Measurements from ENCODE around the gene CYP4F8.

Gene CYP4F8

GRCh38 chr19:15616627-15617270 lies 1.7 kb downstream of the CYP4F8 start:
- H3K27ac ChIP-seq (ENCODE audit: low read depth, low read length) = no peak overlapping the region
- no peak overlapping the region for H2AFZ ChIP-seq (ENCODE audit: low read length, unreplicated experiment)
- no peaks in the 10 kb centered on the region; the same call in 1 of the 2 replicates for H3K27me3 ChIP-seq (ENCODE audit: insufficient read depth, low read length)
- no peaks in the 10 kb centered on the region for H3K79me2 ChIP-seq (ENCODE audit: control insufficient read depth, insufficient read depth, low read length, unreplicated experiment)
- no peak overlapping the region for H3K4me3 ChIP-seq (ENCODE audit: low read depth, low read length)
- H3K4me1 ChIP-seq (ENCODE audit: control insufficient read depth, insufficient read depth, low read length, unreplicated experiment) = no peaks in the 10 kb centered on the region
- no peaks in the 10 kb centered on the region for H3K36me3 ChIP-seq (ENCODE audit: insufficient read depth, low read length)

- Histone ChIP-seq H3K4me1 (ENCODE audit: control insufficient read depth, insufficient read depth, low read length, unreplicated experiment) (no peaks in the 10 kb centered on the region), H3K27me3 (ENCODE audit: insufficient read depth, low read length) (no peaks in the 10 kb centered on the region), H3K27ac (ENCODE audit: low read depth, low read length) (no peak overlapping the region), H3K36me3 (ENCODE audit: insufficient read depth, low read length) (no peaks in the 10 kb centered on the region), H3K79me2 (ENCODE audit: control insufficient read depth, insufficient read depth, low read length, unreplicated experiment) (no peaks in the 10 kb centered on the region), H2AFZ (ENCODE audit: low read length, unreplicated experiment) (no peak overlapping the region), H3K4me3 (ENCODE audit: low read depth, low read length) (no peak overlapping the region)
Measured at GRCh38 chr19:15618321-15618720, 3.3 kb downstream of the CYP4F8 start.

- Histone ChIP-seq H3K4me1 (ENCODE audit: control insufficient read depth, insufficient read depth, low read length, unreplicated experiment) (no peaks in the 10 kb centered on the region), H3K36me3 (ENCODE audit: insufficient read depth, low read length) (no peaks in the 10 kb centered on the region), H2AFZ (ENCODE audit: low read length, unreplicated experiment) (no peak overlapping the region), H3K27me3 (ENCODE audit: insufficient read depth, low read length) (0 out of 2 replicates have a peak, but pooled peaks cover 3% of the 10 kb centered on the region), H3K27ac (ENCODE audit: low read depth, low read length) (no peak overlapping the region), H3K4me3 (ENCODE audit: low read depth, low read length) (no peak overlapping the region), H3K79me2 (ENCODE audit: control insufficient read depth, insufficient read depth, low read length, unreplicated experiment) (no peaks in the 10 kb centered on the region)
Measured at GRCh38 chr19:15621801-15622200, 6.8 kb downstream of the CYP4F8 start.

DNA sequence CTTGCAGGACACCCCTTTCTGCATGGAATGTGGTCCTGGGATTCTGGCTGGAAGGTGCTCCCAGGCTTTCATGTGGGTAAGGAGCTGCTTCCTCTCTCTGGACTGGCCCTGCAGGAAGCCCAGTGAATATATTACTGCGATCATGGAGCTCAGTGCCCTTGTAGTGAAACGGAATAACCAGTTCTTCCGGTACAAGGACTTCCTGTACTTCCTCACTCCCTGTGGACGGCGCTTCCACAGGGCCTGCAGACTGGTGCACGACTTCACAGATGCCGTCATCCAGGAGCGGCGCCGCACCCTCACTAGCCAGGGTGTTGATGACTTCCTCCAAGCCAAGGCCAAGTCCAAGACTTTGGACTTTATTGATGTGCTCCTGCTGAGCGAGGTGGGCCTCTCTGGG lies 8.0 kb downstream of the CYP4F8 start:
- Histone ChIP-seq H3K27ac (ENCODE audit: low read depth, low read length) (no peak overlapping the region), H3K27me3 (ENCODE audit: insufficient read depth, low read length) (0 out of 2 replicates have a peak, but pooled peaks cover 3% of the 10 kb centered on the region), H2AFZ (ENCODE audit: low read length, unreplicated experiment) (no peak overlapping the region), H3K4me1 (ENCODE audit: control insufficient read depth, insufficient read depth, low read length, unreplicated experiment) (no peaks in the 10 kb centered on the region), H3K4me3 (ENCODE audit: low read depth, low read length) (no peak overlapping the region), H3K79me2 (ENCODE audit: control insufficient read depth, insufficient read depth, low read length, unreplicated experiment) (no peaks in the 10 kb centered on the region), H3K36me3 (ENCODE audit: insufficient read depth, low read length) (no peaks in the 10 kb centered on the region)

DNA sequence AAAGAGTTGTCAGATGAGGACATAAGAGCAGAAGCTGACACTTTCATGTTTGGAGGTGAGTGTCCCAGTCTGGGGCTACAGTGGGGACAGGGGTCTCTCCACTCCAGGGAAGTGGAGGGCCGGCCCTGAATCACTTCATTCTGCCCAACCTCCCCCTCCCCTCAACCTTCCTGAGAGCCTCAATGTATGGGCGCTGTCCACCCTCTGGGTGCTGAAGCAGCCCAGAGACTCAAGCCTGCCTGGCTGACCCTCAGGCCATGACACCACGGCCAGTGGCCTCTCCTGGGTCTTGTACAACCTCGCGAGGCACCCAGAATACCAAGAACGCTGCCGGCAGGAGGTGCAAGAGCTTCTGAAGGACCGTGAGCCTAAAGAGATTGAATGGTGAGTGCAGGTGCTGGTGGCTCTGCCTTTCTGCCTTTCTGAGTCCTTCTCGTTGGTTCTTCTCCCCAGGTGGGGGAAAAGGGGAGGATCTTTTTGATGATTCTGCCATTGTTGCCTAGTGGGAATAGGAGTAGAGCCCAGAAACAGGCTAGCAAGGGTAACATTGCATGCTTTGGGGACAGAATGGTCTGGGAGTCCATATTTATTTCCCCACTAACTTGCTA lies 8.8 kb downstream of the CYP4F8 start:
- Histone ChIP-seq H3K4me3 (ENCODE audit: low read depth, low read length) (no peak overlapping the region), H3K79me2 (ENCODE audit: control insufficient read depth, insufficient read depth, low read length, unreplicated experiment) (no peaks in the 10 kb centered on the region), H2AFZ (ENCODE audit: low read length, unreplicated experiment) (no peak overlapping the region), H3K36me3 (ENCODE audit: insufficient read depth, low read length) (no peaks in the 10 kb centered on the region), H3K4me1 (ENCODE audit: control insufficient read depth, insufficient read depth, low read length, unreplicated experiment) (no peaks in the 10 kb centered on the region), H3K27me3 (ENCODE audit: insufficient read depth, low read length) (peaks cover 3% of the 10 kb centered on the region; the same call in 1 of the 2 replicates), H3K27ac (ENCODE audit: low read depth, low read length) (no peak overlapping the region)

- H3K4me1 ChIP-seq (ENCODE audit: control insufficient read depth, insufficient read depth, low read length, unreplicated experiment) = no peaks in the 10 kb centered on the region
- peaks cover 3% of the 10 kb centered on the region; the same call in 1 of the 2 replicates for H3K27me3 ChIP-seq (ENCODE audit: insufficient read depth, low read length)
Measured at GRCh38 chr19:15628236-15629002, 13.4 kb downstream of the CYP4F8 start.

GRCh38 chr19:15629003-15629880 lies 14.2 kb downstream of the CYP4F8 start:
- no peaks in the 10 kb centered on the region for H3K4me1 ChIP-seq (ENCODE audit: control insufficient read depth, insufficient read depth, low read length, unreplicated experiment)
- no peaks in the 10 kb centered on the region for H3K79me2 ChIP-seq (ENCODE audit: control insufficient read depth, insufficient read depth, low read length, unreplicated experiment)
- H3K36me3 ChIP-seq (ENCODE audit: insufficient read depth, low read length) = no peaks in the 10 kb centered on the region
- no peak overlapping the region for H3K27ac ChIP-seq (ENCODE audit: low read depth, low read length)
- H2AFZ ChIP-seq (ENCODE audit: low read length, unreplicated experiment) = no peak overlapping the region
- peaks cover 3% of the 10 kb centered on the region; the same call in 1 of the 2 replicates for H3K27me3 ChIP-seq (ENCODE audit: insufficient read depth, low read length)
- H3K4me3 ChIP-seq (ENCODE audit: low read depth, low read length) = no peak overlapping the region

More at GRCh38 chr19:15628236-15629002, 13.4 kb downstream of the CYP4F8 start:
- Histone ChIP-seq H3K79me2 (ENCODE audit: control insufficient read depth, insufficient read depth, low read length, unreplicated experiment) (no peaks in the 10 kb centered on the region), H2AFZ (ENCODE audit: low read length, unreplicated experiment) (no peak overlapping the region), H3K27ac (ENCODE audit: low read depth, low read length) (no peak overlapping the region), H3K4me3 (ENCODE audit: low read depth, low read length) (no peak overlapping the region), H3K36me3 (ENCODE audit: insufficient read depth, low read length) (no peaks in the 10 kb centered on the region)

DNA sequence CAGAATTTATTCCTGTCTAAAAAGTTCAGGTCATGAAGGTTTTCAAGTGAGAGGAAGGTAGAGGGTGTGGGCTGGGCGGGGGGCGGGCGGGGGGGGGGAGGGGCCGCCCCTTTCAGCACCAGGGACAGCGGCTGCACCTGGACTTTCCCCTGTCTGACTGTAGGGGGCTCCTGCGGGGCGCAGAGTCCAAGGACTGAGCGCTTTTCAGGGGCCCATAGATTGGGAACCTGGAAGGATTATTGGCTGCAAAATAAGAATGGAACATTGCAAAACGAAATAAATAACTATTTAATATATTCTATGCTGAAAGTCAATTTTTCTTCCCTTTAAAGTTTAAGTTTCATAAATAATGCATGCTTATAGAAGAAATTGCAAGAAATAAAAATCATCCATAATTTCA lies 16.8 kb downstream of the CYP4F8 start:
- Histone ChIP-seq H3K4me3 (ENCODE audit: low read depth, low read length) (no peak overlapping the region), H3K27ac (ENCODE audit: low read depth, low read length) (no peak overlapping the region), H3K79me2 (ENCODE audit: control insufficient read depth, insufficient read depth, low read length, unreplicated experiment) (no peaks in the 10 kb centered on the region), H3K4me1 (ENCODE audit: control insufficient read depth, insufficient read depth, low read length, unreplicated experiment) (no peaks in the 10 kb centered on the region), H3K36me3 (ENCODE audit: insufficient read depth, low read length) (no peaks in the 10 kb centered on the region), H2AFZ (ENCODE audit: low read length, unreplicated experiment) (no peak overlapping the region), H3K27me3 (ENCODE audit: insufficient read depth, low read length) (peaks cover 6% of the 10 kb centered on the region; the same call in 1 of the 2 replicates)

DNA sequence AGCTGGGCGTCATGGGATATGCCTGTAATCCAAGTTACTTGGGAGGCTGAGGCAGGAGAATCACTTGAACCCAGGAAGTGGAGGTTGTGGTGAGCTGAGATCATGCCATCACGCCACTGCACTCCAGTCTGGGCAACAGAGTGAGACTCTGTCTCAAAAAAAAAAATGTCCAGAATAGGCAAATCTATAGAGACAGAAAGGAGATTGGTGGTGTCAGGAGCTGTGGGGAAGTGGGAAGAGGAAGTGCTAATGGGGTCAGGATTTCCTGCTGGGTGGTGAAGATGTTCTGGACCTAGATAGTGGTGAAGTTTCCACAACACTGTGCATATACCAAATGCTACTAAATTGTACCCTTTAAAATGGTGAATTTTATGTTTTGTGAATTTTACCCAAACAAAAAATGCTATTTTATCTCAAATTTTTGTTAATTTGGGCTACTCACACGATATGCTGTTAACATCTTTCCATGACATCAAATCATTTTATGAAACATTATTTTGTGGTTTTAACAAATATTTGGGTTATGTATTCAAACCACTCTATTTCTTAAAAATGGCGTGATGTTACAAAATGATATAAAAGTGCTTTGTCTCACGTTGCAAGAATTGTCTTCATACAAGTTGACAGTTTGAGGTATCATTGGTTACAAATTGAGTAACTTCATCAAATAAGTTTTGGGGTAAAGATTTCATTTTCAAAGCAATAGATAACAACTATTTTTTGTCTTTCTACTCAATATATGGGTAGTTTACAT lies 18.2 kb downstream of the CYP4F8 start:
- no peak overlapping the region for H3K4me3 ChIP-seq (ENCODE audit: low read depth, low read length)
- no peaks in the 10 kb centered on the region for H3K4me1 ChIP-seq (ENCODE audit: control insufficient read depth, insufficient read depth, low read length, unreplicated experiment)
- H3K27ac ChIP-seq (ENCODE audit: low read depth, low read length) = no peak overlapping the region
- H3K36me3 ChIP-seq (ENCODE audit: insufficient read depth, low read length) = no peaks in the 10 kb centered on the region
- H2AFZ ChIP-seq (ENCODE audit: low read length, unreplicated experiment) = no peak overlapping the region
- no peaks in the 10 kb centered on the region for H3K79me2 ChIP-seq (ENCODE audit: control insufficient read depth, insufficient read depth, low read length, unreplicated experiment)
- peaks cover 6% of the 10 kb centered on the region; the same call in 1 of the 2 replicates for H3K27me3 ChIP-seq (ENCODE audit: insufficient read depth, low read length)

Data from ACC112 (cell line).